ENCODE measurements around the gene ELOVL1. TPM values are rescaled to one million over a fixed set of nuclear protein-coding genes. Genes with fewer than 3 reads are reported as not detected.
"Not testable (repeated sequence)": the region's sequence is repeated elsewhere in the genome, so short reads cannot be mapped to it uniquely, and the experiment has no call there.

ELOVL1 gene
- total RNA-seq, 1 experiment from 2014 or later, result 92.7 TPM

- DNase-seq (ENCODE audit: low read depth), result no peak
- in situ Hi-C loops (cut with HindIII; ENCODE audit: low pct_unique_long_range_greater_than_20kb, low sequenced_read_pairs), result no loop called here
Measured at GRCh38 chr1:43386676-43387075, 18.9 kb upstream of the ELOVL1 start.

- no peak for DNase-seq (ENCODE audit: low read depth)
- in situ Hi-C loops (cut with HindIII; ENCODE audit: low pct_unique_long_range_greater_than_20kb, low sequenced_read_pairs), result no loop called here
Measured at GRCh38 chr1:43383449-43383848, 15.6 kb upstream of the ELOVL1 start.

DNA sequence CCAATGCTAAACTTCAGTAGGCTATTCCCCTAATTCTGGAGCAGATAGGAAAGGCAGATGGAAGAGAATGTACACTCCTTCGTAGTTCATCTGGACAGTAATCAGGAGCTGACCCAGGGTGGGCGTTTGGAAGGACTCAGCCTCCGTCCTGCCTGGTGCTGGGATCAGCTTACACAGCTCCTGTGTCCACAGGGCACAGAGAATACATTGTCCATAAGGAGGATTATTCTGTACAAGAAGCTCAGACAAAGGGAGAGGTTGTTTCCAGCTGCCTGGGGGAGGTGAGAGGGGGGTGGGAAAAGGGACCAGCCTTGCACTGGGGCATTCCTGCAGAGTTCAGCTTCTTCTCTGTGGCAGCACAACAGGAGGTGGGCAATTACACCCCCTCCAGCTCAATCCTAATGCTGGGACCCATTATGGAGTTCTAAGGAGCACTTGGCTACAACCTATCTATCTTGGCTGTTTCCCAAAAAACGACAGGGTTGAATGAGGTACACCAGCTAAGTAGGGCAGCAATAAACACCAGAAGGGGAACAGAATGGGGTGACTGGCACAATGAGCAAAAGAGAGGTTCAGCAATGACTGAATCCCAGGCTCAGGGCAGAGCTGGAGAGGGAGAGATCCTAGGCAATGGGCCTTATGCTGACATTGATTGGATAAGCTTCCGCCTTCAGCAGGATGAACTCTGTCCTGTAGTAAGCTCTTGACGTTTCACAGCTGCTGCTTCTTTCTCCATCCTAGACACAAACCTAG, 14.4 kb upstream of the ELOVL1 start:
- no peak for DNase-seq (ENCODE audit: low read depth)
- in situ Hi-C loops (cut with HindIII; ENCODE audit: low pct_unique_long_range_greater_than_20kb, low sequenced_read_pairs), result no loop called here

GRCh38 chr1:43381612-43382011, 13.8 kb upstream of the ELOVL1 start:
- DNase-seq (ENCODE audit: low read depth), result no peak
- in situ Hi-C loops (cut with HindIII; ENCODE audit: low pct_unique_long_range_greater_than_20kb, low sequenced_read_pairs), result no loop called here

- in situ Hi-C loops (cut with HindIII; ENCODE audit: low pct_unique_long_range_greater_than_20kb, low sequenced_read_pairs), result no loop called here
- DNase-seq (ENCODE audit: low read depth), result no peak
Measured at GRCh38 chr1:43379476-43379875, 11.7 kb upstream of the ELOVL1 start.

- no peak for DNase-seq (ENCODE audit: low read depth)
- in situ Hi-C loops (cut with HindIII; ENCODE audit: low pct_unique_long_range_greater_than_20kb, low sequenced_read_pairs), result no loop called here
Measured at GRCh38 chr1:43377831-43378230, 10.0 kb upstream of the ELOVL1 start.

DNA sequence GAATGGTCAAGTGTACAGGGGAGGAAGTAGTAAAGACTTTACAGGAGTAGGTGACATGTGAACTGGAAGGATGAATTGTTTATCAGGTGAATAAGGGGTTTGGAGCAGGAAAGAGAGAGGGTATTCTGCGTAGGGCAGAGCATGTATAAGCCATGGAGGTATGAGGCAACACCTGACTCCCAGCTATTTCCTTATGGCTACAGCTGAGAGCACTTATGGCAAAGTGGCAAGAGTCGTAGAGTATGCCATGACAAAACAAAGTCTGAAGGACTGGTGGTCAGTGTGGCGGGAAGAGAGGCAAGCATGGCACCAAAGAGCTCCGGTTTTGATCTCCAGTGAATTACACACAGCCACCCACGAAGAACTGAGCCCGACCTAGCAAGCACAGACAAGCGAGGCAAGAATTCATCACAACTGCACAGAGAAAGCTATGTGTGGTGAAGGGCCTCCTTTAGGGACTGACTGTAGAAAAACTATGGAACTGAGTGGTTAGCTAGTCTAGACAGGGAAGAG, 9.0 kb upstream of the ELOVL1 start:
- in situ Hi-C loops (cut with HindIII; ENCODE audit: low pct_unique_long_range_greater_than_20kb, low sequenced_read_pairs), result no loop called here
- no peak for DNase-seq (ENCODE audit: low read depth)

DNA sequence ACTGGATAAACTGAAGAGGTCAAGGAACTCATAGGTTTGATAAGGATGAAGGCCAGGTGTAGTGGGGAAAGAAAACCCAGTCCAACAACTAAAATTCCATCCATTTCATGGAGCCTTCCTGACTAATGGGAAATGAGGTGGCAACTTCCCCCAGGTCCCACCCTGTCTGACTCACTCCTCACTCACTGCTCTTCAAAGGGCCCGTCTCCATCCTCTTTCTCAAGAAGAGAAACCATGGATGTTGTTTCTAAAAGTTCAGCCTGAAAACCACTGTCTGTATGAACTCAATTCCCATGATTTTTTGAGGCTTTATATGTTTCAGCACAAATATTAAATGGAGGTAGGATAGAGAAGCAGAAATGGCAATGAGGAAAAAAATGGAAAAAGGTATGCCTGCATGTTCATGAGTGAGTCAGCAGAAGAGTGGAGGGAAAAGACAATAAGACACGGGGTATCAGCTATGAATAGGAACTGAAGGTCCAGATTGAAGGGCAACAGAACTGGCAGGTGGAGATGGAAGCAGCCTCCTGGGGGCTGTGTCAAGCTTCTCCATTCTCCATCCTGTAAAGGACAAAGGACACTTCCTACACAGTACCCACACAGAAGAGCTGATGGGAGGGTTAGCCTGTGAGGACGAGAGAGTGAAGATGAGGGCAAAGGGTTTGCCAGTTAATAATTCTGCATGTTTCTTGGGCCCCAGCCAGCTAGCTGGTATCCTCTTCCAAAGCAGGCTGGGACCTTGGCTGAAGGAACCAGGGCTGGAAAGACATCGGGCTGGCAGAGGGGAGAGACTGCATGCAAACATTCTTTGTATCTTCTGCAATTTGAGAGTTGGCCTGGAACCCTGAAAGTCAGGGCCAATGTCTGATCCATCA, 5.5 kb upstream of the ELOVL1 start:
- in situ Hi-C loops (cut with HindIII; ENCODE audit: low pct_unique_long_range_greater_than_20kb, low sequenced_read_pairs), result no loop called here
- DNase-seq (ENCODE audit: low read depth), result peak; percentile 62

GRCh38 chr1:43372172-43372571, 4.4 kb upstream of the ELOVL1 start:
- in situ Hi-C loops (cut with HindIII; ENCODE audit: low pct_unique_long_range_greater_than_20kb, low sequenced_read_pairs), result no loop called here
- DNase-seq (ENCODE audit: low read depth), result no peak

DNA sequence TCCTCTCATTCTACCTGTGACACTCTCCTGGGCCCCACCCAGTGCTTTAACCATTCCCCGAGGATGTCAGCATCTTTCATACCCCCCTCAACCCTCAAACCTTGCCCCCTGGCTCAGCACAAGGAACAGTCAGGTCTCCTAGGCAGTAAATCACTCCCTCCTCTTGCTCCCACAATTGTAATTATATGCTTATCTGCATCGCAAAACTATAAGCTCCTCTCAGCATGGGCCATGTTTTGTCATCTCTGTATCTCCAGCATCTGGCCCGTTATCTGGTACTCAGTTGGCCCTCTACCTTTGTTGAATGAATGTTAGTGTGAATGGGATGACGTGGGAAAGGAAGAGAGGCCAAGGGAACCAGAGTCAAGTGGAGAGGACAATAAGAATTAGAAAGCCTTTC, 2.8 kb upstream of the ELOVL1 start:
- DNase-seq (ENCODE audit: low read depth), result no peak
- in situ Hi-C loops (cut with HindIII; ENCODE audit: low pct_unique_long_range_greater_than_20kb, low sequenced_read_pairs), result no loop called here

- in situ Hi-C loops (cut with HindIII; ENCODE audit: low pct_unique_long_range_greater_than_20kb, low sequenced_read_pairs); DNase-seq (ENCODE audit: low read depth): not testable (repeated sequence)
Measured at GRCh38 chr1:43369779-43370178, 2.0 kb upstream of the ELOVL1 start.

GRCh38 chr1:43368646-43369020, 822 bp upstream of the ELOVL1 start:
- in situ Hi-C loops (cut with HindIII; ENCODE audit: low pct_unique_long_range_greater_than_20kb, low sequenced_read_pairs), result no loop called here
- DNase-seq (ENCODE audit: low read depth), result no peak

GRCh38 chr1:43367026-43367903, 546 bp downstream of the ELOVL1 start:
- DNase-seq (ENCODE audit: low read depth), result no peak
- in situ Hi-C loops (cut with HindIII; ENCODE audit: low pct_unique_long_range_greater_than_20kb, low sequenced_read_pairs), result no loop called here

DNA sequence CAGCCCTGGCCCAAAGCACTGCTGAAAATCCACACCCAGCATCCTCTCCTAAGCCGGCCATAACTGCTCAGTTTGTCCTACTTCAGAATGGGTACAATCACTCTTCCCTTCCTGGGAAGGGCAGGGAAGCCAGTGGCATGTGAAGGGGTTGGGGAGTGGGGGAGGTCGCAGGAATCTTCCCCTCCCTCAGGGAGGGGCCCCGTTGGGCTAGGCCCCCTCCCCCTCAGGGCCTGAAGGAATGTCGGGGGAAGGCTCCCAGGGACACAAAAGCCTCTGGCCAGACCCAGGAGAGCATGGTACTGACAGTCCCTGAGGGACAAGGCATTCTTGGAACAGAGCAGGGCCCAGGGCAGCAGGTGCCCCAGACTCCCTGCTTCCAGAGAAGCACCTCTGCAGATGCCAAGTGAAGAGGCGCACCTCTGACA, 1.2 kb downstream of the ELOVL1 start:
- in situ Hi-C loops (cut with HindIII; ENCODE audit: low pct_unique_long_range_greater_than_20kb, low sequenced_read_pairs), result no loop called here
- DNase-seq (ENCODE audit: low read depth), result no peak

DNA sequence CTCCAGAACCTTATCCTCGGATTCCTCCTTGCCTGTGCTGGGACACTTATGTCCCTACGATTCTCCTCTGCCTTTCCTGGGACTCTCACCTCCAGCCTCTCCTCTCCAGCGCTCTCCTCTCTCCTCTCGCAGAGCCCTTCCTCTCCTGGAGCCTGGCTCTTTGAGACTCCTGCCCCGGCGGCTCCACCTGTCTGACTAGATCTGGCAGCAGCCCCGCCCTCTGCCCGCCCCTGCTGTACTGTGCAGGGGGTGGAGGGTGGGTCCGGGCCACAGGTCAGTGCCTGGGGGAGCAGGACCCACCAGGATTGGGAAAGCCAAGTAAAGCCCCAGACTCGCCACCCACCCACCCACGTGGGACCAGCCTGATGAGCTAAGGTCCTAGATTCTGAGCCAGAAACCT, 1.6 kb downstream of the ELOVL1 start:
- in situ Hi-C loops (cut with HindIII; ENCODE audit: low pct_unique_long_range_greater_than_20kb, low sequenced_read_pairs), result no loop called here
- DNase-seq (ENCODE audit: low read depth), result no peak

- in situ Hi-C loops (cut with HindIII; ENCODE audit: low pct_unique_long_range_greater_than_20kb, low sequenced_read_pairs), result no loop called here
- no peak for DNase-seq (ENCODE audit: low read depth)
Measured at GRCh38 chr1:43365678-43366077, 2.1 kb downstream of the ELOVL1 start.

- in situ Hi-C loops (cut with HindIII; ENCODE audit: low pct_unique_long_range_greater_than_20kb, low sequenced_read_pairs), result no loop called here
Measured at GRCh38 chr1:43363935-43364525, 3.8 kb downstream of the ELOVL1 start.

GRCh38 chr1:43363283-43363934, 4.4 kb downstream of the ELOVL1 start:
- in situ Hi-C loops (cut with HindIII; ENCODE audit: low pct_unique_long_range_greater_than_20kb, low sequenced_read_pairs), result no loop called here
- DNase-seq (ENCODE audit: low read depth), result no peak

More at GRCh38 chr1:43363935-43364525, 3.8 kb downstream of the ELOVL1 start:
- no peak for DNase-seq (ENCODE audit: low read depth)

Measured in Caki2 (cell line).